GM12865 (cell line): Measurements from ENCODE around the gene SLC25A26.

Experiments used
- DNase-seq: peaks from one replicate; pipeline ENCODE4 v3.0.0; 2010; ENCODE audit warnings: low read depth
- H3K4me3 ChIP-seq: 2 replicates; pipeline ENCODE4 v1.5.1; 2011; ENCODE audit warnings: mild to moderate bottlenecking, low read depth, low read length, control low read depth
- CTCF ChIP-seq: IDR thresholded peaks from 2 replicates; pipeline ENCODE4 v1.5.1; 2011; ENCODE audit warnings: low read length, control low read depth, low read depth, inconsistent platforms; ENCODE audit not compliant: insufficient read depth; ENCODE audit errors: missing control alignments

SLC25A26 gene

DNA sequence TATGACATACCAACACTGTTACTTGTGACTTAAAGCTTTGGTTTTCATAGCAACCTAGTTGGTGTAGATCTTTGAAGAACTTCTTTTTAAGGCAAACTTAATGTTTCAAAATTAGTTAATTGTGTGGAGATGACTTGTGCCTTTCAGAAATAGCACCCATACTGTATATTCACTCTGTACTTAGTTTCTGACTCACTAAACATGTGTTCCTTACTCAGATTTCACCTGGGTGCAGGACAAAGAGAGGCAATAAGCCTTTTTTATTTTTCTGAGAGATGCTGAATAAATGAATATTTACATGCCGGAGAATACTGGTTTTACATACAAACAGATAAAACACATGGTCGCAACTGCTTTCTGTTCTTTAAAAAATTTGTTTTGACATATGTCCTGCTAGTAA lies 44.8 kb downstream of the SLC25A26 start:
- TF ChIP-seq CTCF: no peak
- DNase-seq: no peak
- no peak overlapping the region for H3K4me3 ChIP-seq

DNA sequence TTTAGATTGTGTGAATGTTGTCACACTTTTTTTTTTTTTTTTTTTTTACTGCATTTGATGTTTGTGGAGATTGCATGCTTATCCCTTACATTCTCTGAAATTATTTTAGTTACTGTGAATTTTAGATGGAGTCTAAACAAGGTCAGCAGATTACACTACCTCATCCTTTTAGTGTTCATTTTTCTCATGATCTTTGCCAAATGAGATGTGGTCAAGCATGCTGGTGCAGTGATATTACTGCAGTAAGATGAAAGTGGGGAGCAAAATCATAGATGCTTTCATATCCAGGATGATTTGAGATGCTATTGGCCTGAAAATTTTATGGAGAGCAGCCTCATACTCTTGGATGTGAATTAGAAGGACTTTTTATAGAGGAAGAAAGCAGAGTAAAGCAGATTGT lies 45.8 kb downstream of the SLC25A26 start:
- DNase-seq: no peak
- no peak for TF ChIP-seq CTCF
- no peak overlapping the region for H3K4me3 ChIP-seq

DNA sequence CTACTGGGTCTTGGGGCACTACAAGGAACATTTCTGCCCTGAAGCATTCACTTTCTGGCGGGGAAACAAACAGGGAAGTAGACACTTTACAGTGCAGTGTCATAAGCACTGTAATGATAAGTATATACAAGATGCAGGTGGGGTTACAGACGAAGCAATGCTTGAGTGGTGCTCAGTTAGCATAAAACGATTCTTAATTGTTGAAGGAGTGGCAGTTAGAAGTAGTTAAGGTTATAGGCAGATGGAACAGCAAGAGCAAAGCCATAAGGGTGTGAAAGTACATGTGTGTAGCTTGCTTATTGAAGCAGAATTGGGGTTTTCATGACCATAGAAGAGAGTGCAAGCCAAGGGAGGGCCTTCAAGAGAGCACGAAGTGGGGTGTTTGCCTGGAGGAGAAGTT lies 46.2 kb downstream of the SLC25A26 start:
- DNase-seq: no peak
- TF ChIP-seq CTCF: no peak
- no peak overlapping the region for H3K4me3 ChIP-seq

GRCh38 chr3:66267906-66268305 lies 47.1 kb downstream of the SLC25A26 start:
- H3K4me3 ChIP-seq: no peak overlapping the region
- TF ChIP-seq CTCF: no peak
- no peak for DNase-seq

DNA sequence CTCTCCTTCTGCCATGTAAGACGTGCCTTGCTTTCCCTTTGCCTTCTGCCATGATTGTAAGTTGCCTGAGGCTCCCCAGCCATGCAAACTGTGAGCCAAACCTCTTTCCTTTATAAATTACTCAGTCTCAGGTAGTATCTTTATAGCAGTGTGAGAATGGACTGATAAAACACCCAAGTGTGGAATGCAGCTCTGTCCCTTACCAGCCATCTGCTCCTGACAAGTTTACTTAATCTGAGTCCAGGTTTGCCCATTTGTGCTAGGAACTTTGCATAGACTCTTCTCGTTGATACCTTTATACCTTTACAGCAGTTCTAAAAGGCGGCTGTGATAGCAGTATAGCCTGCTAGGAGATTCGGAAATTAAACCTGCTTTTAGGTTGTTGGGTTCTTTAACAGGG lies 48.1 kb downstream of the SLC25A26 start:
- TF ChIP-seq CTCF: no peak
- DNase-seq: no peak

GRCh38 chr3:66269411-66269810 lies 48.6 kb downstream of the SLC25A26 start:
- no peak overlapping the region for H3K4me3 ChIP-seq
- DNase-seq: no peak
- no peak for TF ChIP-seq CTCF

More for the DNA sequence above, 48.1 kb downstream of the SLC25A26 start:
- no peak overlapping the region for H3K4me3 ChIP-seq

- no peak overlapping the region for H3K4me3 ChIP-seq
- DNase-seq: no peak
- TF ChIP-seq CTCF: no peak
Measured at GRCh38 chr3:66270288-66270687, 49.5 kb downstream of the SLC25A26 start.
